Heart right ventricle (tissue), 16 donors: ENCODE measurements around the gene AZIN2. TPM values are rescaled to one million over a fixed set of nuclear protein-coding genes. Genes with fewer than 3 reads are reported as not detected.

ENCODE experiments used
- ATAC-seq, 8 donors: fragments of 200-7000 bp; cut with Tn5 transposase; one replicate each; pipeline ENCODE4 v1.9.1; 2020; ENCODE audit warnings: mild to moderate bottlenecking in 8 of 8, moderate library complexity in 8 of 8, moderate number of reproducible peaks in 1 of 8
- DNase-seq, 2 donors: peaks; one replicate each; pipeline ENCODE4 v3.0.0-alpha.2; 2020
- H3K27ac ChIP-seq, 10 donors: fragments of 200-600 bp; sonication (generic) in 2 of 10; one replicate each; pipeline versions ENCODE4 v1.5.0 to v1.8.0; 2020 to 2022; ENCODE audit warnings: mild to moderate bottlenecking in 3 of 10
- H3K27me3 ChIP-seq, 7 donors: fragments of 200-600 bp; one replicate each; pipeline ENCODE4 v1.8.0; 2021 to 2022; ENCODE audit warnings: mild to moderate bottlenecking in 2 of 7
- H3K36me3 ChIP-seq, 9 donors: fragments of 200-600 bp; sonication (generic) in 1 of 9; one replicate each; pipeline versions ENCODE4 v1.5.0 to v1.8.0; 2020 to 2022; ENCODE audit warnings: mild to moderate bottlenecking in 2 of 9
- H3K4me1 ChIP-seq, 9 donors: fragments of 200-600 bp; sonication (generic) in 1 of 9; one replicate each; pipeline versions ENCODE4 v1.5.0 to v1.8.0; 2020 to 2022; ENCODE audit warnings: mild to moderate bottlenecking in 4 of 9
- H3K4me3 ChIP-seq, 10 donors: fragments of 200-600 bp; sonication (generic) in 2 of 10; one replicate each; pipeline versions ENCODE4 v1.5.0 to v1.8.0; 2020 to 2022; ENCODE audit warnings: mild to moderate bottlenecking in 7 of 10, moderate library complexity in 2 of 10
- H3K9me3 ChIP-seq, 11 donors: fragments of 200-600 bp in 10 of 11; sonication (generic) in 2 of 11; one replicate each; pipeline versions ENCODE4 v1.5.0 to v1.8.0; 2013 to 2022; ENCODE audit warnings: mild to moderate bottlenecking in 2 of 11, control low read depth in 1 of 11, moderate library complexity in 1 of 11
- whole genome bisulfite sequencing, 2 donors: extraction: QIAGEN DNeasy Blood & Tissue Kit; methylation state at CpG; one replicate each; pipeline ENCODE4 v1.1.7; 2013; ENCODE audit warnings: inconsistent platforms in 1 of 2; 5-methylcytosine and 5-hydroxymethylcytosine counted together
- intact Hi-C, 10 donors: fragments of 100-400 bp; cut with DNase I; formaldehyde crosslinking; loops; one replicate each; pipeline versions ENCODE4 v1.11.1 to v1.14.2; 2022
- polyA plus RNA-seq, 2 donors: library from polyadenylated mRNA; stranded (reverse); fragments of 200-250 nt; gene quantifications; one replicate each; pipeline ENCODE4 v1.2.3, GENCODE V29; 2013
- total RNA-seq, 10 donors: library from RNA; stranded (reverse); fragmentation: NEBNext Ultra II Directional in 3 of 10; extraction: Animal tissue kit (Norgen Biotek cat#: 25700) in 3 of 10; gene quantifications; one replicate each; pipeline versions ENCODE4 v1.2.1 to v1.2.4, GENCODE V29; 2021 to 2023
- TF ChIP-seq, protein P1 (sequence below), 9 donors: fragments of 200-600 bp; sonication (generic) in 2 of 9; IDR thresholded peaks; one replicate each; pipeline versions ENCODE4 v1.5.0 to v1.8.0; 2021 to 2022; ENCODE audit warnings: antibody characterized with exemption in 9 of 9, mild to moderate bottlenecking in 5 of 9, moderate library complexity in 1 of 9
- donor health status: Arrhythmogenic right ventricular cardiomyopathy.
- donor health status: ischemic (EF 13 %, LVEDD 7.1; RV severe dilation, severe dysfunction).
- donor health status: healthy with polysubstance abuse.
- donor health status: DM: no; HTN: yes; CAD: no.
- donor health status: DM: no; HTN: no; CAD: no.
- donor health status: ischemic (EF 25% LVEDD 6.9; RV normal size, moderate dysfunction).
- donor health status: ischemic (EF 25% LVEDD 5.7; RV mildly dilated, moderate dysfunction).
- donor health status: healthy.
- donor health status: DM: yes; HTN: yes; CAD: no.
- donor health status: Ischemic cardiomyopathy.
- donor health status: ischemic (EF 35%, LVEDD 5.7; RV mildly dilated, moderate dysfunction).
- donor health status: nonischemic (EF 11% LVEDD 7.7; RV severe dilation, severe dysfunction).
- donor health status: DM: yes; HTN: yes; CAD: no.
- donor health status: PGD.
- donor health status: ischemic (EF 29% LVEDD 5.4; RV normal size, mild dysfunction).
- donor health status: nonischemic (EF 23%, LVEDD 6.1; RV moderate dilation, normal function).

The AZIN2 gene
- total and polyA plus RNA-seq, 12 donors = 1.1 to 6.9 (median 2.7) TPM

DNA sequence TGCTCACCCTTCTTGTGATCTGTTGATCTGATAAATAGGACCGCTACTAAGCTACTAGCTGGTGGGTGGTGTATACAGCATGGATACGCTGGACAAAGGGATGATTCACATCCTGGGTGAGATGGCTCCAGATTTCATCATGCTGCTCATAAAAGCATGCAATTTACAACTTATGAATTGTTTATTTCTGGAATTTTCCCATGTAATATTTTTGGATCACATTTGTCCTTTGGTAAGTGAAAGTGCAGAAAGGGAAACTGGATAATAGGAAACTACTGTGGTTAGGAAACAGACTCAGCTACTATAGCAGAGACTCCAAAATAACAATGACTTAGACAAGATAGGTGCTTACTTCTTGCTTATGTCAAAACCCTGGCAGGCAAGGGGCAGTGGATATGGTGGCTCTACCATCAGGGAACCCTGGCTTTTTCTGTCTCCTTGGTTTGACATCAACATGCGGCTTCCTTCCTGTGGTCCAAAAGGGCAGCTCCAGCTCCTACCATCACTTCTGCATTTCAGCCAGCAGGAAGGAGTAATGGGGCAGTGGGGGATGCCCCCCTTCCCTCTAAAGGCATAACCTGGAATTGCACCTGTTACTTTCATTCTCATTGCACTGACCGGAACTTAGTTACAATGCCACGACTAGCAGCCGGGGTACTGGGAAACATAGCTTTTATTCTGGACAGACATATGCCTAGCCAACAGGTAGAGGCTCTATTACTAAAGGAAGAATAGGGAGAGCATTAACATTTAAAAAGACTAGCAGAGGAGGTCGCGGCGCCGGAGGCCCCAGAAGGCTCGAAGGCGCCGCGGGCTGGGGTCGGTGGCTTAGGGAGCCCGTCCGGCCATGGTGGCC, 30.5 kb upstream of the AZIN2 start:
- Histone ChIP-seq H3K36me3 (no peaks in the 10 kb centered on the region), H3K4me3 (no peak overlapping the region), H3K27me3 (no peaks in the 10 kb centered on the region), H3K27ac (peak overlapping the region in 1 of 10 donors; percentile 10), H3K4me1 (peaks cover 3 to 38% (median 9%) of the 10 kb centered on the region in 9 donors), H3K9me3 (no peaks in the 10 kb centered on the region)
- intact Hi-C loops = loop anchor here in 2 of 10 donors (10.0 kb wide), 1 partner anchor 116 kb away; no protein-coding TSS in a partner anchor
- TF ChIP-seq, protein P1, sequence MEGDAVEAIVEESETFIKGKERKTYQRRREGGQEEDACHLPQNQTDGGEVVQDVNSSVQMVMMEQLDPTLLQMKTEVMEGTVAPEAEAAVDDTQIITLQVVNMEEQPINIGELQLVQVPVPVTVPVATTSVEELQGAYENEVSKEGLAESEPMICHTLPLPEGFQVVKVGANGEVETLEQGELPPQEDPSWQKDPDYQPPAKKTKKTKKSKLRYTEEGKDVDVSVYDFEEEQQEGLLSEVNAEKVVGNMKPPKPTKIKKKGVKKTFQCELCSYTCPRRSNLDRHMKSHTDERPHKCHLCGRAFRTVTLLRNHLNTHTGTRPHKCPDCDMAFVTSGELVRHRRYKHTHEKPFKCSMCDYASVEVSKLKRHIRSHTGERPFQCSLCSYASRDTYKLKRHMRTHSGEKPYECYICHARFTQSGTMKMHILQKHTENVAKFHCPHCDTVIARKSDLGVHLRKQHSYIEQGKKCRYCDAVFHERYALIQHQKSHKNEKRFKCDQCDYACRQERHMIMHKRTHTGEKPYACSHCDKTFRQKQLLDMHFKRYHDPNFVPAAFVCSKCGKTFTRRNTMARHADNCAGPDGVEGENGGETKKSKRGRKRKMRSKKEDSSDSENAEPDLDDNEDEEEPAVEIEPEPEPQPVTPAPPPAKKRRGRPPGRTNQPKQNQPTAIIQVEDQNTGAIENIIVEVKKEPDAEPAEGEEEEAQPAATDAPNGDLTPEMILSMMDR (IDR thresholded peaks at IDR 0.05) = no peak
- 78 to 82% methylated on average over 11 to 15 of the region's 17 CpGs for WGBS, 2 donors
- ATAC-seq = peak in 3 of 8 donors; percentile 6 to 50 (median 47)
- DNase-seq = no peak

DNA sequence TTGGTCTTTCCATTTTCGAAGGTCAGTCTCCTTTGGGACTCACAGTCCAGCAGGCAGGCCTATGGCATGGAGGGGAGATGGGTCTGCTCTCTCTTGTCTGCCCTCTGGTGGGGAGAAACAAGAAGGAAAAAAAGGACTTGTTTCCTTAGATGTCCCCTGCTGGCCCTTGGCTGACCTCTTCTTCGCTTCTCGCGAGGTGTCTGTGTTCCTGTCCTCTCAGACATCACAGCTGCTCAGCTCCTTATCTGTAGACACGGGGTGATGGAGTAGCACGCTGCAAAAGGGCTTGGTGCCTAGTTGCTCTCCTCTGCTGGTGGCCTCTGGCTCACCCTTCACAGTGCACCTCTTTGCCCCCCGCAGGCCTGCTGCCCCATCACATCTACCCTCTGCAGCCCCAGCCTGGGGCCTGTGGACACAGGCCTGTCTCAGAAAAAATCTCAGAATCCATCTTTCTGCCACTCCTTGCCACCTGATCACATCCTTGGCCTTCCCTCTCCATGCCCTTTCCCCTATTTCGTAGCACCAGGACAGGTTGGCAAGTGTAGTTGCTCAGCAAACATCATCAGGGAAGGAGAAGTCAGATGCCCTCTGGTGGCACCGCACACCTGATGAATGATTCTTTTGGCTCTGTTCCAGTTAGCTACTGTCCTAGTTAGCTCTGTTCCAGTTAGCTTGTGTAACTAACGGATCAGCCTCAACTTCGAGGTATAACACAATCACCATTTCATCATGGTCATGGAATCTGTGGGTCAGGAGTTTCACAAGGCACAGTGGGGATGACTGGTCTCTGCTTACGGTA, 25.5 kb upstream of the AZIN2 start:
- intact Hi-C loops = loop anchor here in 9 of 10 donors (1.0 to 10.0 kb wide), 6 partner anchors 108 to 123 kb away; no protein-coding TSS in a partner anchor
- no peaks in the 10 kb centered on the region for H3K9me3 ChIP-seq
- WGBS, 2 donors = 30 to 36% methylated on average over 12 of the region's 12 CpGs
- no peak overlapping the region for H3K4me3 ChIP-seq
- H3K27me3 ChIP-seq = no peaks in the 10 kb centered on the region
- H3K36me3 ChIP-seq = no peaks in the 10 kb centered on the region
- peak; percentile 88 to 98 (median 95) for ATAC-seq
- peak overlapping the region in 8 of 10 donors; percentile 24 to 74 (median 50) for H3K27ac ChIP-seq
- peaks cover 4 to 24% (median 14%) of the 10 kb centered on the region in 9 donors for H3K4me1 ChIP-seq
- TF ChIP-seq, protein P1 (IDR thresholded peaks at IDR 0.05) = peak; percentile 58 to 82 (median 78)
- peak; percentile 75 to 91 for DNase-seq

DNA sequence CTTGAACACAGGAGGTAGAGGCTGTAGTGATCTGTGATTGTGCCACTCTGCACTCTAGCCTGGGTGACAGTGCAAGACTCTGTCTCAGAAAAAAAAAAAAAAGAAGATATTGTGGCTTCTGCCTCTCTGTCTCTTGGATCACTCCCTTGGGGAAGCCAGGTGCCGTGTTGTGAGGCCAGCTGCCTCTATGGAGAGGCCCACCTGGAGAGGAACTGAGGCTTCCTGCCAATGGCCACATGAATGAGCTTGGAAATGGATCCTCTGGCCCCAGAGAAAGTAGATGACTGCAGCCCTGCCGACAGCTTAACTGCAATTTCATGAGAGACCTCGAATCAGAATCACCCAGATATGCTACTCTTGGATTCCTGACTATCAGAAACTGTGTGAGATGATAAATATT, 24.5 kb upstream of the AZIN2 start:
- TF ChIP-seq, protein P1 (IDR thresholded peaks at IDR 0.05) = no peak
- H3K27ac ChIP-seq = no peak overlapping the region

DNA sequence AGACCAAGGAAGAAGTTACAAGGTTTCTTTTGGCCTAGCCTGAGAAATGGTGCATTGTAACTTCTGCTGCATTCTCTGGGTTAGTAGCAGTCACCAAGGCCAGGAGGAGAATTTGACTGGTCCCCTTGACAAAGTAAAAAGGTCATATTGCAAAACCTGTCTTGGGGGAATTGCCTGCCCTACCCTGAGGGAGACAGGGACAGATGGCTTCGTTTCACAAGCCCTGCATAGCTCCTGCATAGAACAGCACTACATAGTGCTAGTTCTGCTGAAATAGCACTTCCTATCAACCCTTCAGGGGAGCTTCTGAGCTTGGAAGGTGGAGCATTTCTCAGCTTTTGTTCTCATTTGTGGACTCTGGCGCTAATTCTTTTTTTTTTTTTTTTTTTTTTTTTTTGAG, 23.9 kb upstream of the AZIN2 start:
- Histone ChIP-seq H3K9me3 (peaks cover 0 to 4% (median 0%) of the 10 kb centered on the region in 11 donors), H3K4me3 (no peak overlapping the region), H3K27me3 (no peaks in the 10 kb centered on the region), H3K4me1 (peaks cover 4 to 29% (median 15%) of the 10 kb centered on the region in 9 donors), H3K27ac (no peak overlapping the region), H3K36me3 (no peaks in the 10 kb centered on the region)
- ATAC-seq (no peak), DNase-seq (no peak)
- intact Hi-C loops = loop anchor here in 7 of 10 donors (2.0 to 10.0 kb wide), 5 partner anchors 110 to 125 kb away; no protein-coding TSS in a partner anchor
- TF ChIP-seq, protein P1 (IDR thresholded peaks at IDR 0.05) = no peak
- WGBS, 2 donors = 85 to 89% methylated on average over 2 of the region's 2 CpGs

More for the DNA sequence above, 24.5 kb upstream of the AZIN2 start:
- H3K4me3 ChIP-seq = no peak overlapping the region
- WGBS, 2 donors = 82 to 88% methylated on average over 3 of the region's 3 CpGs
- no peaks in the 10 kb centered on the region for H3K27me3 ChIP-seq
- ATAC-seq (no peak), DNase-seq (no peak)
- intact Hi-C loops = loop anchor here in 7 of 10 donors (2.0 to 10.0 kb wide), 5 partner anchors 109 to 124 kb away; no protein-coding TSS in a partner anchor
- peaks cover 4 to 29% (median 15%) of the 10 kb centered on the region in 9 donors for H3K4me1 ChIP-seq
- H3K9me3 ChIP-seq = no peaks in the 10 kb centered on the region
- no peaks in the 10 kb centered on the region for H3K36me3 ChIP-seq
